ENCODE results near the gene NFATC4.

DNA sequence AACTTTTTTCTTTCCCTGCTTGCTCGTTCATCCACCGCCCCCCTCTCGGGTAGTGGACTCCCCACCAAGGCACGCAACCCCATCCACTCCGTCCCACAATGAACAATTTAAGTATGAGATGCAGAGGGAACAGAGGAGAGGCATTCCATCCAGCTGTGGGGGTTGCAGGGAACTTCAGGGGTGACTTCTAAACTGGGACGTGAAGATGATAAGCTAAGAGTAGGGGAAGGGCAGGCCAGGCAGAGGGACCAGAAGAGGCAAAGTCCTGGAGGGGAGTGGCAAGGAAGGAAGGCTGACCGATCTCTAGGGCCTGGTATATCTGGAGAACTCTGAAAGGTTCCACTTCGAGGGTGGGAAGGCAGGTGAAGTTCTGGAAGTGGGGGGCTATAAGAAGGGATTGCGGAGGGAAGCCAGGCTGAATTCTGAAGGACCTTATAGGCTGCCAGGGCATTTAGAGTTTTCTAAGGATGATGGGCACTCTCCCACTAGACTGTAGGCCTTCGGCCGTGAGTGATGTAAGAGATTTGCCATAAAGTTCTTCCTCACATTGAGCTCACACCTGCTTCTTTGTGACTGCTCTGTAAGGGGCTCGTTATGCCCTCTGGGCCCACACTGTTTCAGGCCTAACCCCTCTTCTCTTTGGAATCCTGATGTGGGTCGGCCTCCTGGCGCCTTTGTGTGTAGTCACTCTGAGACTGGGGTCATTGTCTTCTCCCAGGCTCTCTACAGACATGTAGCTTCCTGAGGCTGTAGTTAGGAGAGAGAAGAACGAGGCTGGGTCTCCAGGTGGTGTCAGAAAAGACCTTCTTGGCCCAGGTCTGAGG, 12.1 kb downstream of the NFATC4 start:
- no peak for TF ChIP-seq CTCF (IDR thresholded peaks at IDR 0.05)
- TF ChIP-seq POLR2A (IDR thresholded peaks at IDR 0.05), result no peak

Measured in upper lobe of left lung (tissue), 4 donors.